ENCODE measurements around the gene AFAP1.

The AFAP1 gene

DNA sequence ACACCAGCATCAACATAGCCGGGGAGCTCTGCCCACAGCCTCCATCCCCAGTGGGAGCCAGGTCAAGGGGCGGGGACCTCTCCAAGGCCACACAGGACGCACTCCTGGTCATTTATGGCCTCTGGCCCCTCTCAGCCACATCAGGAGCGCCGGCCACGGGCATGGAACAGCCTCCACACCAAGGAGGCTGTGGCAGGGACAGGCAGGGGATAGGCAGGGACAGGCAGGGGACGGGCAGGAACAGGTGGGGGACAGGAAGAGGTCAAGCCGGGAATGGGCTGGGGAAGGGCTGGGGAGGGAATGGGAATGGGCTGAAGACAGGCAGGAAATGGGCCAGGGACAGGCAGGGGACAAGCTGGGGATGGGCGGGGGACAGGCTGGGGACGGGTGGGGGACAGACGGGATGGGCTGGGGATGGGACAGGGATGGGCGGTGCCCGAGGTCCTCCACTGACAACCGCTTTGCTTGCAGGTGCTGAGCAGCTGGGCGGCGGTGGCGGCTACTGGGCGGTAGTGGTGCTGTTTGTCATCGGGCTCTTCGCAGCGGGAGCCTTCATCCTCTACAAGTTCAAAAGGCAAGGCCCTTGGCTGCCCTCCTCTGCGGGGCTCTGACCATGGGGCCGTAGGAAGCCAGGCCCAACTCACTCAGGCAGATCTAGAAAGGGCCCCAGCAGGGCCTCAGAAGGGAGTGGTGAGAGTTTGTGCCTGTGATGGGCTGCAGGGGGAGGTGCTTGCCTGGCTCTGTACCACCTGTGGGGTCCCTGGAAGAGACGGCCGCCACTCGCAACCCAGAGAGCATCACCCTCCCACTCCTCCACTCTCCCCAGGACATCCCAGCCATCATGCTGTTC, 205.6 kb downstream of the AFAP1 start:
- DNase-seq, result no peak

DNA sequence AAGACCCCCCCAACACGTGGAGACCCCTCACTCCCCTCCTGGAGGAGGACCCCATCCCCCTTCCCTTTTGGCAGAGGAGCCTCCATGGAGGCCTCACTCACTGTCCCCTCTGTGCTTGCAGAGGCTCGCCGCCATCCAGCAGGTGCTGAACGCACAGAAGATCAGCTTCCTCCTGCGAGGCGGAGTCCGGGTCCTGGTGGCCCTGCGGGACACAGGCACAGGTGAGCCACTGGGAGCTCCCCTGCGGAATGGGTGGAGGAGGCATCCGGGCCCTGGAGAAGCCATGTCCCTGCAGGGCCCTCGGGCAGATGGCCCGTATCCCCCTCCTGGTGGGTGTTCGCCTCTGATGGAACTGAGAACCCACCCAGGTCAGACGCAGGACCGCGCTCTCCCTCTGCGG, 206.5 kb downstream of the AFAP1 start:
- DNase-seq, result no peak

DNA sequence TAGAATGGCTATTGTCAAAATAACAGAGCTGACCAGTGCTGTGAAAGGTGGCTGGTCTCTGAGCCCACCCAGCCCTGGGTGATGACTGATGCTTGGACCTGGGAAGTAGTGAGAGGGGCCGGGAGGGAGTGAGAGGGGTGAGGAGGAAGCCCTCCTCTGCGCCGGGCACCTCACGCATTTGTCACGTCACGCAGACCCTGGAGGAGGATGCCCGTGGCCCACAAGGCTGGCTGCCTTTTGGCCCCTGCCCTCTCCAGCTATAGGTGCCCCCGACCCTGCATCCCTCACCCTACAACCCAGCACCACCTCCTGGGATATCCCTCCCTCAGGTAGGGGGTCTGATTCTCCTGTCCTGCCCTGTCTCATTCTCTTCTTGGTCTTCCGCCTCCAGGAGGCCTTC, 207.4 kb downstream of the AFAP1 start:
- DNase-seq, result no peak

DNA sequence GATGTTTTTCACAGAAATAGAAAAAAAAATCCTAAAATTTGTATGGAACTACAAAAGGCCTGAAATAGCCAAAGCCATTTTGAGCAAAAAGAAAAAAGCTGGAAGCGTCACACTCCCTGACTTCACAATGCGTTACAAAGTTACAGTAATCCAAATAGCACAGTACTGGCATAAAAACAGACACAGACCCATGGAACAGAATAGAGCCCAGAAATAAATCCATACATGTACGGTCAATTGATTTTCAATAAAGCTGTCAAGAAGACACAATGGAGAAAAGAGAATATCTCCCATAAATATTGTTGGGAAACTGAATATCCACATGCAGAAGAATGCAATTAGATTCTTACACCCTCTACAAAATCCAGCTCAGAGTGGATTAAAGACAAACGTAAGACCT, 208.2 kb downstream of the AFAP1 start:
- DNase-seq, result no peak

DNA sequence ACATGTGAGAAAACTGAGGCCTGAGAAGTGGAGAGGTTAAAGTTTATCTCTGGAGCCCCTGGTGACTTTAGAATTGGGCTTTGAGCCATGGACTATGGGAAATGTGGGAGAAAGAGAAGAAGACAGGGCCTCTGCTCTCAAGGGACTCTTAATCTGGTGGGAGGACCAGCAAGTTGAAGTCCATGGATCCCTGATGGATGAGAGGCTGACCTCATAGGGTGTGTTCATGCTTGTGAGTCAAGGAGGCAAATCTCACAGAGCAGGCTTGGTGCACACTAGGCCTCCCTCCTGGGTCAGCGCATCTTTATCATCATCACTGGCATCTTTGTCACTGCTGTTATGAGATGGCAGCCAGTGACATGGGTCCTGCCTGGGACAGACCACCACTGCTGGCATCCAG, 211.9 kb downstream of the AFAP1 start:
- no peak for DNase-seq

DNA sequence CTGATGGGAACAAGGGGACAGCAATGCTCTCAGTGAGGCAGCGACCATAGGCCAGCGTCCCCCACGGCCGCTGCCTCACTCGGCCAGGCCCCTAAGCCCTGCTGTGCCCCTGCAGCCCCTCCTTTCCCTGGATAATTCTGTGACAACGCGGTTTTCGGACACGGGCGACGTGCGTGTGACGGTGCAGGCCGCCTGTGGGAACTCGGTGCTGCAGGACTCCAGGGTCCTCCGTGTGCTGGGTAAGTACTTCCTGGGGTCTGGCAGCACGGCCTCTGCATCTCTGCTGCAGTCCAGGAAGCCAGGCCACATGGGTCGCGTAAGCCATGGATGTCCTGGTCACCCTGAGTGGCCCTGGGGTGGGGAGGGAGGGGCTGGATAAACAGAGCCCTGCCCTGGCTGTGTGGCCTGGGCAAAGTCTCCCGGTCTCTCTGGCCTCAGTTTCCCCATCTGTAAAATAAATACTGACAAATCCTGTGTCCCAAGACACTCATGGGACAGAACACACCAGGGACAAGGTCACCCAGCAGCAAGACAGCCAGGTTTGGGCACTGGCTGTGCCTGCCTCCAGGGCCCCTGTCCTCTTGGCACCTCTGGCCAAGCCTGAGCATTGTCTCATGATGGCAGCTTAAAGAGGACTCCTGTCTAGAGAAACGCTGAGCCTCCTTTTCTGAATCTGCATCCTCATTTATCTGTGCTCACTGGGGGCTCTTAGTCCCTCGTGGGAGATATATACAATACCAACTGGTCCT, 212.8 kb downstream of the AFAP1 start:
- no peak for DNase-seq

DNA sequence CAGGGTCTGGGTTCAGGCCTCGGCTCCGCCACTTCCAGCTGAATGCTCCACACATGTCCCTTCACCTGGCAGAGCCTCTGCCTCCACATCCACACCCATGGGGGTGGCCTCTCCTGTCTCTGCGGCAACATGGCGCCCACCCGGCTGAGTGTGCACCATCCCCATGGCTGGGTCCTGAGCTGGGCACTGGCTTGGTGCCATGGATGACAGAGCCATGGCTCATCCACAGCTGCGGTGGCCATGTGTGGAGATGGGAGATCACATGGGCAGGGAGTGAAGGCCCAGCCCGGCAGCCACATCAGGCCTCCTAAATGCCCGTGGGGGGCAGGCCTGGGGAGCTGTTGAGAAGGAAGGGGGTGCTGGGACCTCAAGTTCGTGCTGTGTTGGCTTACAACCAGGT, 213.7 kb downstream of the AFAP1 start:
- DNase-seq, result no peak

DNA sequence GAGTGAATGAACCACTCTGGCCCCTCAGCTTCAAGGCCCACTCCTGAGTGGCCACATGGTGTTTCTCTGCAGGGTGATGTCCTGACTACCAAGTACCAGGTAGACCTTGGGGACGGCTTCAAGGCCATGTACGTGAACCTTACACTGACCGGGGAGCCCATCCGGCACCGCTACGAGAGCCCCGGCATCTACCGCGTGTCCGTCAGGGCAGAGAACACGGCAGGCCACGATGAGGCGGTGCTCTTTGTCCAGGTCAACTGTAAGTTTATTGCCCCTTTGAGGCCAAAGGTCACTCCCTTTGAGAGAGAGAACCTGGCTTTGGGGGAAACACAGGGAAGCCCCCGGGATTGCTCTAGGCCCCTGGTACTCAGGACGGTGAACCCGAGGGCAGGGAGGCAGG, 216.0 kb downstream of the AFAP1 start:
- DNase-seq, result no peak

DNA sequence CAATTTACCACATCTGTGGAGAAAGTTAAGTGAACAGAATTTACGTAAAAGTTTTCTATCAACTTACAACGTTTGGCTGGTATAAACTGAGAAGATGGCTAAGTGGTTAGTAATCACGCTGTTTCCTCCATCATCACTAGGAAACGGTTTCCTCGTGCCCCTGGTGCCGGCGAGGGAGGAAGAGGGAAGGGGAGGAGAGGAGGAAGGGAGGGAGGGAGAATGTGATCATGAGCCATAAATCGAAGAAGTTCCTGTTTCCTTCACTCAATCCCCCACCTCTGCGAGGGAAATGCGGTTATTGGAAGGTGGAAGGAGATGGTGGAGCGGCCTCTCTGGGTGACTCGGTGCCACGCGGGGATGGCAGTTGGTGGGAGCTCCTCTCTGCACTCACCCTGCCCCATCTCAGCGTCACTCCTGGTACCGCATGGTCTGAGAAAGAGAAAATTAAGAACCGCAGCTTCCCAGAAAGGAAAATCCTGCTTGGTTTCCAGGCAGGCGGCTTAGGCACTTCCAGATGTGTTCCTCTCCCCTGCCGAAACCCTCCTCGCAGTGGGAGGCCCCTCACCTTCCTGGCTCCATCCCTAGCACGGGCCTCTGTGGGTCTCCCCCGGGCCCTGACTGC, 216.8 kb downstream of the AFAP1 start:
- DNase-seq, result no peak

DNA sequence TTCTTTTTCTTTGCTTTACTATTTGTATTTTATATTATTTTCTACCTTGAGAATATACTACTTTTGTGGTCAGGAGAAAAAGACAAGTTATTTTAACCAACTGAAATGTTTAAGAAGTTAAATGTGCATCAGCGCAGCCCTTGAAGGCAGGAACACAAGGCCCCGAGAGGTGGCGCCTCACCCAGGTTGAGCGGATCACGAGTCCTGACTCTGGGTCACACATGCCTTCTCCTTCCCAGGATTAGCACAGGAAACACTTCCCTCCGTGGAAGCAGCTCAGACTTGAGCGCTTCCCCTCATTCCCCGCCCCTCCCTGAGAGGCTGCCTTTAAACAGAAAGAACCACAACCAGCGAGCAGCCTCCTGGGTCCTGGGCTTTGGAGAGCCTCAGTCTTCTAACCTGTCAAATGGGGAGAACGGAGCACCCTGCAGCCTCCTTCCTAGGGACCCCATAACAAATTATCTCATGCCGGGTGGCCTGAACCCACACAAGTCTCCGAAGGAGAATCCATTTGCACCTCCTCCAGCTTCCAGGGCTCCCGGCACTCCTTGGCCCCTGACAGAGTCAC, 217.6 kb downstream of the AFAP1 start:
- DNase-seq, result no peak

DNA sequence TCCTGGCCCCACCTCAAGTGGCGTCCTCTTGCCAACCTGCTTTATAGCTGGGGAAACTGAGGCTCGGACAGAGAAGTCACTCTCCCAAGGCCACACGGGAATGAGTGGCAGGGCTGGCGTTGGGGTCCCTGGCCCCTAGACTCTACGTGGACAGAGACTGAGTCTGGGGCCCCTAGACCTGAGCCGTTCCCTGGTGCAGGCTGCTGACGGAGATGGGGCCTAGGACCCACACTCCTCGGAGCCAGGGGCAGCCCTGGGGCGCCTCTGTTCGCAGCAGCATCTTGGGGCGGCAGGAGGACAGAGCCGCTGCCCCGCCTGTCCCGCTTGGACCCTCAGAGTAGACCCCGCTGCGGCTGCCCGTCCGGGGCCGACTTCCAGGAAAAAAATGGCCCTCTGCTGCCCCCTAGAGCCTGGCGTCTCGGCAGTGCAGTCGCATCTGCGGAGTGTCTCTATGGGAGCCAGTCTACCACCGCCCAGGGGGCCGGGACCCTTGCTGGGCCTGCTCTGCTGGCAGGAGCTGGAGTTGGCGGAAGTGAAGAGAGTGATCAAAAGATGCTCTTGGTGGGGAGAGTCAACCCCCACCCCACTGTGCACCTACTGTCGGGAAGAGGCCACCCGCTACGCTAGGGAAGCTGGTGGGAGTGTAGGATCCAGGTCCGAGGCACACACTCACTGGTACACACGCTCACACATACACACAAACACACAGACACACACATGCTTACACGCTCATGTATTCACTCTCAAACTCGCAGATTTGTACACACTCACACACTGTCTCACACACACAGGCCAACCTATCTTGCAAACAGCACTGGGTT, 220.1 kb downstream of the AFAP1 start:
- peak; percentile 84 for DNase-seq

DNA sequence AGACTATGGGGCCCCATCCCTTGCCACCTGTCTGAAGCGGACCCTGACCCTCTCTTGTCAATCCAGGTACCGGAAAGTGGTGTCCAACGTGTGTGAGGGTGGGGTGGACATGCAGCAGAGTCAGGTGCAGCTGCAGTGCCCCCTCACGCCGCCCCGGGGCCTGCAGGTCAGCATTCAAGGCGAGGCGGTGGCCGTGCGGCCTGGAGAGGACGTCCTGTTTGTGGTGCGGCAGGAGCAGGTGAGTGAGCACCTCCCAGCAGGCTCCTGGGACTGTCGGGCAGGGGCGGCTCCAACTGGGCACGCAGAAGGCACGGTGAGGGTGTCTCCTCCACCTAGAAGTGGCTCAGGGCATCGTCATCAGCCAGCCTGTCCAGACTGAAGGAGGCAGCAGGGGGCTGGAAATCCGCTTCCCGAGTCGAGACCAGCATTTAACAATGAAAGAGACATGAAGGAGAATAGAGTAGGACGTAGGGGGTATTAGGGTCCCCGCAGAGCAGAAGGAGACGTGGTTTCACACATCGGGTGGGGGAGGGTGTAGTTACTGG, 221.6 kb downstream of the AFAP1 start:
- DNase-seq, result no peak

DNA sequence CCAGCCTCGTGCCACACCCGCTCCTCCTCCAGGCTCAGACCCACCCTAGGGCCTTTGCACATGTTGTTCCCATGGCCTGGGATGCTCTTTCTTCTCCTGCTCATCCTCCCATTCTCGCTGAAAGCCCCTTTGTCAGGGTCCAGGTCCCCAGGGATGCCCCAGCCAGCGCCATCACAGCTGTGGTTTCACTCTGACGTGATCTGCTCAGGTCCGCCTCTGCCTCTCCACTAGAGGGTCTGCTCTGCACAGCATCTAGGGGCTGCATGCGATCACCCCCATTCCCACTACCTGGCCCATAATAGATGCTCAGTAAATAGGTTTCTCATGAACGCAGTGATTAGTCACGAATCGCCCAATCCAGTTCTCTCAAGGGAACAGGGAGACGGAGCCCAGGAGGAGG, 222.5 kb downstream of the AFAP1 start:
- no peak for DNase-seq

DNA sequence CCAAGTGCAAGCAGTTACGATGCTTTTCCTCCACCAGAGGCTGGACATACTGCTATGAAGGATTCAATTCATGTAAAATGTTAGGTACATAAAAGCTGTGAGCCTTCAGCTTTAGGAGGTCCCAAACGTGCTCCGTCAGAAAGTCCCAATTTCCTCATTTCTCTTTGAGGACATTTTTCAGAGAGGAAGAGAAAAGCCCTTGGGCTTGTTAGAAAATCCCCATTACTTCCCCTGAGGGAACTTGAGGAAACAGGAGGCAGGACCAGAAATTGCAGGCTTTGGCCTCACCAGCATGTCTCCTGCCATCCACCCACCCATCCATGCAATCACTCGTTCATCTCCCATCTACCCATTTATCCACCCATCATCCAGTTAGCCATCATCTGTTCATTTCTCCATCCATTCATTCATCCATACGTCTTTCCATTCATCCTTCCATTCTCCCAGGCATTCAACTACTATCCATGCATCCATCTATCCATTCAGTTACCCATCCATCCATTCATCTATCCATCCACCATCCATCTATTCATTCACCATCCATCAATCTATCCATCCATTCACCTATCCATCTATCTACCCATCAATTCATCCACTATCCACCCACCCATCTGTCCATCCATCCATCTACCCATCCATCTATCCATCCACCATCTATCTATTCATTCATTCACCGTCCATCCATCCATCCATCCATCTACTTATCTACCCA, 223.5 kb downstream of the AFAP1 start:
- DNase-seq, result no peak

DNA sequence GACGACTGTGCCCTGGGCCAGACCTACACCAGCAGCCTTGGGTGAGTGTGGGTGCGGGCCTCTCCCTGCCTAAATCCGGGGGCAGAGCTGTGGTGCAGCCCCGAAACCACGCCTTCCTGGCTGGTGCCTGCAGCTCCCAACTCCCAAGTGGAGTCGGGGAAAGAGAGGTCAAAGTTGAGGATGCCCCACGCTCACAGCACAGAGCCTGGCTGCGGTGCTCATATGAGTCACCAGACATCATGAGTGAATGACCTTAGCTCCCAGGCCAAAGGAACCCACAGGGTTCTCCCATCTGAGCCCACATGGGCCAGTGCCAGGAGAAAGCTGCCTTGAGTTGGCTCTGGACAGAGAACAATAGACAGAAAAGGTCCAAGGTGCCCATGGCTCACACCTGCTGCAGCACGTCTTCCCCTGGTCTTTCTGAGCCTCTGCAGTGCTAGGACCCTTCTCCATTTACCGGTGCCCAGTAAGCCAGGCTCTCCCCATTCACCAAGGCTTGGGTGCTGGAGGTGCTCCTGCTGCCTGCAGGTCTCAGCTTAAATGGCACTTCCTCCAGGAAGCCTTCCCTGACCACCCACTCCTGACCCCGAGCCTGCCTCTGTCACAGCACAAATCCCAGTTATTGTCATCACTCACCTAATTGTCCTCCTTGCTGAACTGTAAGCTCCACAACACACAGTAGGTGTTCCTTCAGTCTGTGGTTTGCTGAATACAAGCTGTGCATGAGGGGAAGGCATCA, 224.2 kb downstream of the AFAP1 start:
- DNase-seq, result no peak

DNA sequence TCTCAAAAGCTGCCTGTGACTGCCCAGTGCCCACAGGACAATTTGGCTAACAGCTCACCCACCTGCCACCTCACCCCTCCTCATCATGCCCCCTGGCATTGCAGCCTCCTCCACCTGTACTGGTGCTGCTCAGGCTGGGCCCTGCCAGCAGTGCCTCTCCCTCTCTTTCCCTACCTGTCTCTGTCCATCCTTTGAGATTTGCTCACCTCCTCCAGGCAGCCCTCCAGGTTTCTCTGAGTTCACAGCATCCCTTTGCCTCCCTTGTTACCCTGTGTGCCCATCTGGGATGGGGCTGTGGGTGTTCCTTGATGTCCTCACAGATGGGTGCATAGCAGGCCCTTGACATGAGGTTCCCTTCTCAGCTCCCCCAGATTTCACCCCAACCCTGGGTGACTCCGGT, 224.9 kb downstream of the AFAP1 start:
- DNase-seq, result no peak

DNA sequence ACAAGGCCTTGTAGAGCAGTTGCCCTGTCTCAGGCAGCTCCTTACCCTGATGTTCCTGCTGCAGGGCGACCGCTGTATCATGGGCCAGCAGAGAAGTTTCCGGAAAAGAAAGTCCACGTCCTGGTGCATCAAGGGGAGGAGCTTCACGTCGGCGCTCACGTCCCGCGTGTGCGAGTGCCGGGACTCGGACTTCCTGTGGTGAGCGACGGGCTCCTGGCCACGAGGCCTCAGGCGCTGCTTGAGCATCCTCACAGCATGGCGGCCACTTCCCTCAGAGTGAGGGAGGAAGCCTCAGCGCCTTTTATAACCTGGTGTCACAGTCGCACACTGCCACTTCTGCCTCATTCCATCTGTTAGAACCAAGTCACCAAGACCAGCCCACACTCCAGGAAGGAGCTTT, 225.5 kb downstream of the AFAP1 start:
- no peak for DNase-seq

DNA sequence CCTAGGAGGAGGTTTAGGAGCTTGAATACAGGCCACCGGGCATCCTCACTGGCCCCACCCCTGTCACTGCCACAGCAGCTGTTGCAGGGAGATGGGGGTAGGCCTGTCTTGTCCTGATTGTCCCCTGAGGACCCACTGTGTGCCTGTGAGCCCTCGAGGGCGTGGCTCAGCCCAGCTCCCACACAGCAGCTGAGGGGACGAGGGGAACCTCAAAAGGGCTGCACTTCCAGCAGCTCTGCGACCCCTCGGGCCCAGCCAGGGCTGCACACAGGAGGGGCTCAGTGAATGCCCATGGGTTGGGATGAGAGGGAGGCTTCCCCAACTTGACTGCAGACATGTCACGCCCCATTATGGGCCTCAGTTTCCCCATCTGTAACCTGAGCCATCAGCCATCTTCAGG, 225.9 kb downstream of the AFAP1 start:
- DNase-seq, result no peak

DNA sequence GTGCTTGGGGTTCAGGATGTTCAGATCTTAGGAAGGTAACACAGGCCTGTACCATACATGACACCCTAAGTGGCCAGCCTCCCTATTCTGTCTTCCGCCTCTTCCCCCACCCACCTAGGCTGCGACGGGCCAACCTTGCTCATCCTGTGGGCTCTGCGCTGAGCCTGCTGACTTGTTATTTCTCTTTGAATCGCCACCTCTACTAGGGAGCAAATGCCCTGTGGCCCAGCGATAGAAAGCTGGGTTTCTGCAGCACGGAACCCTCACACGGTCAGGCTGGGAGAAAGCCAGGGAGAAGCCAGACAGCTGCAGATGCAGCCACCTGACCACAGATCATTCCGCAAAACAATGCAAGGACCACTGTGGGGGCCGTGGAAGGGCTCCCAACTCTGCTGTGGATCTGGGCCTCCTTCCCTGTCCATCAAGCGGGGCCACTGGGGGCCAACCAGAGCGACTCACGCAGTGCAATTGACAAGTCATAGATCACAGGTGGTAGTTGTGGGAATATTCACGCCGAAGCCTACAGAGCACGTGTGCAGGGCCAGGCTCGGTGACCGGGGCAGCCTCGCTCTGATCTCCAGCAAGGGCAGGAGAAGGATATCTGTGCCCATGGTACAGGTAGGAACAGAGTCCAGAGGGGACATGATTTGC, 227.5 kb downstream of the AFAP1 start:
- DNase-seq, result no peak

DNA sequence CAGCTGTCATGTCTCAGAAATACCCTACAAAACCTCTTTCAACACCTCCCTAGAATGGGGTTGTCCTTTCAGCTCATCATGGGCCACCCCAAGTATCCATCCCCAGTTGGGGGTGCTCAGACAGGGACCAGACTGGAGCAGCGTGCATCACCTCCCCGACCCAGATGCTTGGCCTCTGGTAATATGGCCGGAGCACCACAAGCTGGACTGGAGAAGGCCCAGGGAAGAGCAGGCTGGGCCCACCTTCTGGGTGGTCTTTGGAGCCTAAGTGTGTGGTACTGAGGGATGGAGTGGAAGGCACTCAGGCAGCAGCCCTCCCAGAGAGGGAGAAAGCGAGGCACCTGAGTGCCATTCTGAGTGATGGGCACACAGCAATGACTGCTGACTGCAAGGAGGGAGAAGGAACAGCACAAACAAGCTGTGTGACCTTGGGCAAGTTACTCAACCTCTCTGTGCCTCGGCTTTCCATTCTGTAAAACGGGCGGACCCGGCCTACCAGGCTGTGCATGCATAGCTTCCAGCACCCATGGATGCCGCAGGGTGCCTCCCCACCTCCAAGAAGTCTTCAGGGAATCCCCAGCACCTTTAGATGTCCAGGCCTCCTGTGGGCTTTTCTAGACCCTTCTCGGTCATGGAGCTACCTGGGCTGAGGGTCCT, 228.2 kb downstream of the AFAP1 start:
- no peak for DNase-seq

Measured in activated effector memory CD4-positive, alpha-beta T cell treated with anti-CD3 and anti-CD28 coated beads, Interleukin-2, amount 50 U/mL, for 16 hours (primary cell).